H1 (cell line): ENCODE measurements around the gene MRPS18C. TPM values are rescaled to one million over a fixed set of nuclear protein-coding genes. Genes with fewer than 3 reads are reported as not detected.

ENCODE experiments used
- CTCF ChIA-PET: fragments of 300-600 bp; sonication (Branson Sonifier 250); formaldehyde crosslinking; loops from one replicate; lab custom pipeline; 2021; ENCODE audit not compliant: partially characterized antibody; lab: Charles Lee
- POLR2A ChIA-PET: fragments of 300-600 bp; sonication (Branson Sonifier 250); formaldehyde crosslinking; loops from one replicate; lab custom pipeline; 2021; ENCODE audit warnings: inconsistent platforms; ENCODE audit not compliant: partially characterized antibody; lab: Charles Lee
- DNase-seq, 2 experiments: peaks; one replicate each; pipeline versions ENCODE4 v3.0.0 to v3.0.0-alpha.2; 2010 to 2022; ENCODE audit warnings: low spot score in 2 of 2, low read depth in 1 of 2, mixed read lengths in 1 of 2
- FAIRE-seq: peaks from 2 replicates; lab custom pipeline; 2011; peaks lifted over from hg19 to GRCh38; lab: Jason Lieb, UNC
- H2AFZ ChIP-seq: 2 replicates; pipeline ENCODE4 v1.8.1; 2012; ENCODE audit warnings: low read length, inconsistent platforms
- H2AK5ac ChIP-seq: 2 replicates; pipeline ENCODE4 v1.6.1; 2013; ENCODE audit warnings: low read depth, low read length
- H2BK120ac ChIP-seq: replicated peaks from 2 replicates; pipeline ENCODE3; 2013; ENCODE audit warnings: low read depth, low read length, inconsistent platforms
- H2BK12ac ChIP-seq: 2 replicates; pipeline ENCODE4 v1.6.1; 2013; ENCODE audit warnings: low read depth, low read length
- H2BK15ac ChIP-seq: 2 replicates; pipeline ENCODE4 v1.6.1; 2013; ENCODE audit warnings: low read length
- H2BK20ac ChIP-seq: 2 replicates; pipeline ENCODE4 v1.6.1; 2013; ENCODE audit warnings: low read length
- H2BK5ac ChIP-seq: 2 replicates; pipeline ENCODE4 v1.6.1; 2013; ENCODE audit warnings: low read depth, low read length
- H3K14ac ChIP-seq: 2 replicates; pipeline ENCODE4 v1.6.1; 2013; ENCODE audit warnings: inconsistent platforms; ENCODE audit not compliant: insufficient read length
- H3K18ac ChIP-seq: 2 replicates; pipeline ENCODE4 v1.6.1; 2013; ENCODE audit warnings: low read length; ENCODE audit errors: extremely low read depth
- H3K23ac ChIP-seq: 2 replicates; pipeline ENCODE4 v1.6.1; 2013; ENCODE audit warnings: inconsistent platforms; ENCODE audit not compliant: insufficient read length
- H3K23me2 ChIP-seq: 2 replicates; pipeline ENCODE4 v1.6.1; 2013; ENCODE audit warnings: low read depth, low read length
- H3K27ac ChIP-seq: 2 replicates; pipeline ENCODE4 v1.6.1; 2011; ENCODE audit warnings: low read depth, low read length, inconsistent platforms
- H3K27me3 ChIP-seq, 4 experiments: replicated peaks in 1 of 4; 1 replicate in 1 of 4; 2 replicates in 3 of 4; pipeline versions ENCODE4 v1.6.1 to v1.8.1; 2011 to 2013; ENCODE audit warnings: low read length in 3 of 4, mild to moderate bottlenecking in 3 of 4, inconsistent platforms in 2 of 4, mixed read lengths in 2 of 4, moderate library complexity in 1 of 4; ENCODE audit not compliant: control insufficient read depth in 3 of 4, insufficient read depth in 3 of 4; ENCODE audit errors: extremely low read depth in 1 of 4
- H3K36me3 ChIP-seq, 4 experiments: 2 replicates each; pipeline versions ENCODE4 v1.6.1 to v1.8.1; 2011 to 2013; ENCODE audit warnings: mild to moderate bottlenecking in 4 of 4, low read length in 3 of 4, moderate library complexity in 2 of 4, control low read depth in 1 of 4, inconsistent platforms in 1 of 4; ENCODE audit not compliant: insufficient read depth in 4 of 4, control insufficient read depth in 2 of 4
- H3K4ac ChIP-seq: replicated peaks from 2 replicates; pipeline ENCODE3; 2013; ENCODE audit warnings: low read length, low read depth, mixed read lengths, inconsistent platforms; ENCODE audit not compliant: insufficient read length
- H3K4me1 ChIP-seq, 4 experiments: replicated peaks in 1 of 4; 1 replicate in 1 of 4; 2 replicates in 3 of 4; pipeline versions ENCODE4 v1.6.1 to v1.8.1; 2011 to 2013; ENCODE audit warnings: low read length in 3 of 4, inconsistent platforms in 2 of 4, mixed read lengths in 1 of 4; ENCODE audit not compliant: insufficient read depth in 4 of 4, control insufficient read depth in 3 of 4
- H3K4me2 ChIP-seq, 2 experiments: 2 replicates each; pipeline versions ENCODE4 v1.6.1 to v1.8.1; 2011 to 2013; ENCODE audit warnings: low read depth in 2 of 2, low read length in 2 of 2, control low read depth in 1 of 2, inconsistent platforms in 1 of 2, mild to moderate bottlenecking in 1 of 2; ENCODE audit not compliant: insufficient read depth in 1 of 2
- H3K4me3 ChIP-seq, 4 experiments: fragments of 200-600, 300-600 bp in 1 of 4; sonication (generic), shearing (Covaris generic), sonication (Bioruptor Twin) in 1 of 4; 2 replicates each; pipeline versions ENCODE4 v1.5.1 to v1.8.1; 2011 to 2016; ENCODE audit warnings: low read length in 4 of 4, low read depth in 3 of 4, control low read depth in 2 of 4, inconsistent platforms in 2 of 4, mild to moderate bottlenecking in 2 of 4, mixed read lengths in 1 of 4, moderate library complexity in 1 of 4; ENCODE audit not compliant: insufficient read depth in 2 of 4; ENCODE audit errors: extremely low read depth in 1 of 4
- H3K56ac ChIP-seq: replicated peaks from 2 replicates; pipeline ENCODE3; 2013; ENCODE audit warnings: low read depth, mild to moderate bottlenecking, mixed read lengths, low read length, inconsistent platforms; ENCODE audit not compliant: insufficient read length
- H3K79me1 ChIP-seq: 2 replicates; pipeline ENCODE4 v1.6.1; 2013; ENCODE audit warnings: low read depth, low read length, control low read depth
- H3K79me2 ChIP-seq, 2 experiments: 2 replicates each; pipeline versions ENCODE4 v1.6.1 to v1.8.1; 2012 to 2013; ENCODE audit warnings: low read length in 2 of 2, mild to moderate bottlenecking in 2 of 2, inconsistent platforms in 1 of 2; ENCODE audit not compliant: insufficient read depth in 2 of 2, control insufficient read depth in 1 of 2
- H3K9ac ChIP-seq, 4 experiments: replicated peaks in 1 of 4; 1 replicate in 1 of 4; 2 replicates in 3 of 4; pipeline versions ENCODE4 v1.6.1 to v1.8.1; 2011 to 2013; ENCODE audit warnings: low read depth in 3 of 4, low read length in 3 of 4, control low read depth in 2 of 4, mild to moderate bottlenecking in 2 of 4, moderate library complexity in 2 of 4, inconsistent platforms in 1 of 4; ENCODE audit errors: extremely low read depth in 1 of 4
- H3K9me3 ChIP-seq, 2 experiments: 2 replicates each; pipeline versions ENCODE4 v1.6.1 to v1.8.1; 2012 to 2013; ENCODE audit warnings: mild to moderate bottlenecking in 2 of 2, moderate library complexity in 2 of 2, control low read depth in 1 of 2, inconsistent platforms in 1 of 2, low read depth in 1 of 2, low read length in 1 of 2, mixed read lengths in 1 of 2; ENCODE audit not compliant: insufficient read depth in 2 of 2
- H4K20me1 ChIP-seq, 2 experiments: replicated peaks in 1 of 2; 2 replicates each; pipeline versions ENCODE3 to v1.8.1; 2011 to 2013; ENCODE audit warnings: inconsistent platforms in 2 of 2, low read length in 2 of 2, mild to moderate bottlenecking in 1 of 2; ENCODE audit not compliant: insufficient read depth in 2 of 2, control insufficient read depth in 1 of 2
- H4K5ac ChIP-seq: 2 replicates; pipeline ENCODE4 v1.6.1; 2013; ENCODE audit warnings: low read length, low read depth, mixed read lengths, inconsistent platforms; ENCODE audit not compliant: insufficient read length
- H4K8ac ChIP-seq: 2 replicates; pipeline ENCODE4 v1.8.0; 2013; ENCODE audit warnings: mild to moderate bottlenecking, moderate library complexity, low read length, inconsistent platforms; ENCODE audit not compliant: insufficient read depth; ENCODE audit errors: extremely low read depth
- H4K91ac ChIP-seq: replicated peaks from 2 replicates; pipeline ENCODE3; 2013; ENCODE audit warnings: low read length, mixed read lengths, inconsistent platforms; ENCODE audit not compliant: insufficient read length
- CBX8 ChIP-seq: fragments of 300-800, 300-1000 bp; sonication (generic); IDR thresholded peaks from 2 replicates; pipeline ENCODE4 v1.7.1; 2016; ENCODE audit warnings: low read depth, low read length, borderline replicate concordance
- GABPA ChIP-seq: IDR thresholded peaks from 2 replicates; pipeline ENCODE4 v1.6.1; 2011; ENCODE audit warnings: mild to moderate bottlenecking, low read length, moderate library complexity, borderline replicate concordance; ENCODE audit not compliant: insufficient read depth
- HDAC2 ChIP-seq, 2 experiments: fragments of 300-600 bp in 1 of 2; sonication (generic) in 1 of 2; IDR thresholded peaks; 2 replicates each; pipeline ENCODE4 v1.6.1; 2011 to 2012; ENCODE audit warnings: low read depth in 2 of 2, low read length in 2 of 2, mild to moderate bottlenecking in 2 of 2, moderate library complexity in 2 of 2, borderline replicate concordance in 1 of 2, inconsistent platforms in 1 of 2
- JUN ChIP-seq: IDR thresholded peaks from 2 replicates; pipeline ENCODE4 v1.6.1; 2011; ENCODE audit warnings: low read depth, mild to moderate bottlenecking, improper control_type of control experiment, low read length
- POLR2AphosphoS5 ChIP-seq: IDR thresholded peaks from 2 replicates; pipeline ENCODE4 v1.6.1; 2011; ENCODE audit warnings: low read depth, low read length
- RBBP5 ChIP-seq: IDR thresholded peaks from 2 replicates; pipeline ENCODE4 v1.7.1; 2012; ENCODE audit warnings: low read depth, mild to moderate bottlenecking, inconsistent platforms, low read length, moderate library complexity, borderline replicate concordance
- SUZ12 ChIP-seq: fragments of 200-600 bp; sonication (generic); IDR thresholded peaks from 2 replicates; pipeline ENCODE4 v1.6.1; 2012; ENCODE audit warnings: mild to moderate bottlenecking, inconsistent platforms, low read length, moderate library complexity, mixed read lengths
- TAF1 ChIP-seq: IDR thresholded peaks from 2 replicates; pipeline ENCODE4 v1.6.1; 2011; ENCODE audit warnings: mild to moderate bottlenecking, low read depth, low read length
- TAF7 ChIP-seq: optimal IDR thresholded peaks from 2 replicates; pipeline ENCODE3; 2011; ENCODE audit warnings: low read depth, mild to moderate bottlenecking, inconsistent platforms, low read length, moderate library complexity, borderline replicate concordance
- TCF12 ChIP-seq: IDR thresholded peaks from 2 replicates; pipeline ENCODE4 v1.6.1; 2011; ENCODE audit warnings: low read depth, mild to moderate bottlenecking, low read length
- TEAD4 ChIP-seq: IDR thresholded peaks from 2 replicates; pipeline ENCODE4 v1.6.1; 2012; ENCODE audit warnings: low read depth, low read length, inconsistent platforms, mixed read lengths
- ZNF274 ChIP-seq: IDR thresholded peaks from 2 replicates; pipeline ENCODE4 v1.7.0; 2012; ENCODE audit warnings: low read length, borderline replicate concordance; ENCODE audit errors: extremely low read depth
- WGBS, 2 experiments: shearing (Covaris generic) in 1 of 2; methylation state at CpG; one replicate each; pipeline versions ENCODE4 v1.1.6 to v1.1.7; 2013 to 2015; ENCODE audit warnings: low lambda C conversion rate in 2 of 2, mixed read lengths in 2 of 2, inconsistent platforms in 1 of 2, low coverage in 1 of 2, missing lambda C conversion rate in 1 of 2; ENCODE audit not compliant: insufficient replicate concordance in 2 of 2, insufficient coverage in 1 of 2, insufficient read length in 1 of 2; ENCODE audit errors: extremely low coverage in 1 of 2, missing lambda C conversion rate in 1 of 2; 5-methylcytosine and 5-hydroxymethylcytosine counted together
- polyA plus RNA-seq, 7 experiments: library from polyadenylated mRNA; depleted of rRNA in 3 of 7; stranded (reverse) in 5 of 7; unstranded in 2 of 7; fragments of >200 nt in 5 of 7; fragments of 200-250 nt in 2 of 7; gene quantifications; 1 replicate in 5 of 7; 2 replicates in 1 of 7; 4 replicates in 1 of 7; pipeline versions ENCODE4 v1.2.1 to v1.2.3, GENCODE V29; 2011 to 2013; ENCODE audit warnings: missing spikeins in 2 of 7, mixed read lengths in 2 of 7
- total RNA-seq: library from RNA; stranded (reverse); fragmentation: NEBNext Ultra II Directional; extraction: Animal tissue kit (Norgen Biotek cat#: 25700); gene quantifications from 2 replicates; pipeline ENCODE4 v1.2.1, GENCODE V29; 2021
- TF ChIP-seq, protein P1 (sequence below): IDR thresholded peaks from 2 replicates; pipeline ENCODE4 v1.6.1; 2011; ENCODE audit warnings: low read depth, mild to moderate bottlenecking, low read length; ENCODE audit not compliant: insufficient read depth
- TF ChIP-seq, protein P2 (sequence below): IDR thresholded peaks from 2 replicates; pipeline ENCODE4 v1.6.1; 2012; ENCODE audit warnings: inconsistent platforms

MRPS18C gene
- total and polyA plus RNA-seq, 2 of the 8 experiments (the other 6 are each of a cell fraction or from before 2014, with no cell fraction given) = 22.6 to 50.3 TPM

DNA sequence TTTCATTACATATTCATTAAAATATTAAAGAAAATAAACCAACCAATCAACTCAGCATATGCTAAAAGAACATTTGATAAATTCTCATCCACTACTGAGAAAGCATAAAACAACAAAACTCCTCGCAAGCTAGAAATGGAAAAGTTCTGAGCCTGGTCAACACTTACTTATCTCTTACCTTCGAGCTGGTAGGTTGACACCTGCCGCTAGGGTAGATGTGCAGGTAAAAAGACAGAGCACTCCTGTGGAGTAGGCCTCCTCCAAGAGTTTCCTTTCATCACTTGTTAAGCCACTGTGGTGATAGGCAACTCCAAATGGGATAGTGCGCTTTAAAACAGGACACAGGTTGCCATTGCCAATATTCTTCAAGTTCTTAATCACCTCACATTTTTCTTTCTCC is 19.2 kb upstream of the MRPS18C start:
- Histone ChIP-seq H3K4me2 (no peak overlapping the region), H3K4ac (no peak overlapping the region), H3K4me1 (no peaks in the 10 kb centered on the region), H4K91ac (no peak overlapping the region), H3K23me2 (no peaks in the 10 kb centered on the region), H3K27me3 (peaks cover 0 to 1% (median 0%) of the 10 kb centered on the region in 4 experiments; a peak in 1 of 7 replicates), H2BK12ac (no peak overlapping the region), H3K23ac (no peak overlapping the region), H2BK120ac (no peak overlapping the region), H2AK5ac (no peak overlapping the region), H3K14ac (no peak overlapping the region), H2AFZ (no peak overlapping the region), H3K36me3 (peaks cover 0 to 10% (median 2%) of the 10 kb centered on the region in 4 experiments; a peak in 2 of 8 replicates), H3K9ac (no peak overlapping the region), H3K4me3 (no peak overlapping the region), H2BK20ac (no peak overlapping the region), H3K9me3 (no peaks in the 10 kb centered on the region), H4K20me1 (peaks cover 0 to 2% of the 10 kb centered on the region in 2 experiments), H2BK5ac (no peak overlapping the region), H2BK15ac (no peak overlapping the region), H3K79me1 (no peaks in the 10 kb centered on the region), H3K18ac (no peak overlapping the region), H4K5ac (no peak overlapping the region), H3K27ac (no peak overlapping the region), H3K56ac (no peak overlapping the region), H4K8ac (no peak overlapping the region), H3K79me2 (no peaks in the 10 kb centered on the region)
- DNase-seq (no peak), FAIRE-seq (no peak)
- 90% methylated on average over 4 of the region's 4 CpGs; no CpG with 5 or more reads in 1 of the 2 experiments for WGBS, 2 experiments
- ChIA-PET CTCF (no interaction called here), POLR2A (no interaction called here)
- TF ChIP-seq ZNF274 = no peak
- no peak for TF ChIP-seq RBBP5
- no peak for TF ChIP-seq TAF1
- no peak for TF ChIP-seq GABPA
- no peak for TF ChIP-seq TEAD4
- TF ChIP-seq, protein P1, sequence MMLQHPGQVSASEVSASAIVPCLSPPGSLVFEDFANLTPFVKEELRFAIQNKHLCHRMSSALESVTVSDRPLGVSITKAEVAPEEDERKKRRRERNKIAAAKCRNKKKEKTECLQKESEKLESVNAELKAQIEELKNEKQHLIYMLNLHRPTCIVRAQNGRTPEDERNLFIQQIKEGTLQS = no peak
- TF ChIP-seq HDAC2 (IDR thresholded peaks at IDR 0.05; ENCODE audit: borderline replicate concordance in 1 of 2, low read depth in 2 of 2, low read length in 2 of 2) = no peak
- TF ChIP-seq CBX8 = no peak
- no peak for TF ChIP-seq POLR2AphosphoS5
- TF ChIP-seq TAF7 = no peak
- TF ChIP-seq JUN = no peak
- no peak for TF ChIP-seq SUZ12
- no peak for TF ChIP-seq TCF12
- TF ChIP-seq, protein P2, sequence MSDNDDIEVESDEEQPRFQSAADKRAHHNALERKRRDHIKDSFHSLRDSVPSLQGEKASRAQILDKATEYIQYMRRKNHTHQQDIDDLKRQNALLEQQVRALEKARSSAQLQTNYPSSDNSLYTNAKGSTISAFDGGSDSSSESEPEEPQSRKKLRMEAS = no peak
